ENCODE results near the gene MAPKAPK2. TPM values are rescaled to one million over a fixed set of nuclear protein-coding genes. Genes with fewer than 3 reads are reported as not detected.

Gene MAPKAPK2
- total and polyA plus RNA-seq, 12 donors = 25.3 to 129 (median 85.0) TPM

DNA sequence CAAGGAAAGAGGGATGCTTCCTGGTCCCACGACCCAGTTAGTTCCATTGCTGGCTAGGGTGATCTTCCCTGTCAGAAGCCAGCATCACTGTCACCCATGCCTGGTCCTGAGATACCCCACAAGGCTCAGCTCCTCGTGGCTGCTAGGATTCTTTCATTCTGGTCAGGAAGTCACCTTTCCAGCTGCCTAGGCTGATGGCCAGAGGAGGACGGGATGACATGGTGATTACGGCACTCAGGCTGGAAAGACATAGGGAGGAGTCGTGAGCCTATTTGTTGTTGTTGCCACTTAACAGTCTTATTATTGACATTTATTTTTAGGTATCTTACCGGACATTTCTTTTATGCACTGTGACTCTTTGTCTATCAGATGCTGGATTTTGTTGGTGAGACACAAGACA, 20.0 kb upstream of the MAPKAPK2 start:
- Histone ChIP-seq H3K4me3 (no peak overlapping the region), H3K4me1 (replicated peaks in 1 of 2) (peaks cover 0 to 11% of the 10 kb centered on the region in 2 donors), H3K27ac (no peak overlapping the region), H3K27me3 (no peaks in the 10 kb centered on the region), H3K9me3 (replicated peaks in 1 of 3) (no peaks in the 10 kb centered on the region), H3K36me3 (replicated peaks in 1 of 2) (no peaks in the 10 kb centered on the region)
- intact Hi-C loops (cut with DNase I) = loop anchor here (2.0 to 10.0 kb wide), 2 partner anchors 30 to 180 kb away; partner anchors contain the start of gene DYRK3 (in 1 of the 2)
- 54 to 66% (median 61%) methylated on average over 6 of the region's 6 CpGs for WGBS, 4 donors
- TF ChIP-seq, protein P1, sequence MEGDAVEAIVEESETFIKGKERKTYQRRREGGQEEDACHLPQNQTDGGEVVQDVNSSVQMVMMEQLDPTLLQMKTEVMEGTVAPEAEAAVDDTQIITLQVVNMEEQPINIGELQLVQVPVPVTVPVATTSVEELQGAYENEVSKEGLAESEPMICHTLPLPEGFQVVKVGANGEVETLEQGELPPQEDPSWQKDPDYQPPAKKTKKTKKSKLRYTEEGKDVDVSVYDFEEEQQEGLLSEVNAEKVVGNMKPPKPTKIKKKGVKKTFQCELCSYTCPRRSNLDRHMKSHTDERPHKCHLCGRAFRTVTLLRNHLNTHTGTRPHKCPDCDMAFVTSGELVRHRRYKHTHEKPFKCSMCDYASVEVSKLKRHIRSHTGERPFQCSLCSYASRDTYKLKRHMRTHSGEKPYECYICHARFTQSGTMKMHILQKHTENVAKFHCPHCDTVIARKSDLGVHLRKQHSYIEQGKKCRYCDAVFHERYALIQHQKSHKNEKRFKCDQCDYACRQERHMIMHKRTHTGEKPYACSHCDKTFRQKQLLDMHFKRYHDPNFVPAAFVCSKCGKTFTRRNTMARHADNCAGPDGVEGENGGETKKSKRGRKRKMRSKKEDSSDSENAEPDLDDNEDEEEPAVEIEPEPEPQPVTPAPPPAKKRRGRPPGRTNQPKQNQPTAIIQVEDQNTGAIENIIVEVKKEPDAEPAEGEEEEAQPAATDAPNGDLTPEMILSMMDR (IDR thresholded peaks at IDR 0.05) = no peak
- no peak for TF ChIP-seq POLR2A (IDR thresholded peaks at IDR 0.05)
- DNase-seq = peak in 1 of 7 donors; percentile 39

- no peak for DNase-seq
- WGBS, 4 donors = 83 to 92% (median 86%) methylated on average over 3 of the region's 3 CpGs
- no peak overlapping the region for H3K27ac ChIP-seq
- H3K36me3 ChIP-seq (replicated peaks in 1 of 2) = no peaks in the 10 kb centered on the region
- no peak overlapping the region for H3K4me3 ChIP-seq
- intact Hi-C loops (cut with DNase I) = loop anchor here (10.0 kb wide), 1 partner anchor 181 kb away; no protein-coding TSS in a partner anchor
- no peaks in the 10 kb centered on the region for H3K27me3 ChIP-seq
- peaks cover 0 to 11% of the 10 kb centered on the region in 2 donors for H3K4me1 ChIP-seq (replicated peaks in 1 of 2)
- TF ChIP-seq, protein P1 (IDR thresholded peaks at IDR 0.05) = no peak
- TF ChIP-seq POLR2A (IDR thresholded peaks at IDR 0.05) = no peak
- no peaks in the 10 kb centered on the region for H3K9me3 ChIP-seq (replicated peaks in 1 of 3)
These were observed 18.6 kb upstream of the MAPKAPK2 start for GRCh38 chr1:206666031-206666561.

- WGBS, 4 donors = 77 to 81% (median 79%) methylated on average over 5 of the region's 5 CpGs
- no peak for DNase-seq
- H3K27ac ChIP-seq = no peak overlapping the region
- no peaks in the 10 kb centered on the region for H3K27me3 ChIP-seq
- H3K4me3 ChIP-seq = no peak overlapping the region
- TF ChIP-seq, protein P1 (IDR thresholded peaks at IDR 0.05) = no peak
- TF ChIP-seq POLR2A (IDR thresholded peaks at IDR 0.05) = no peak
- H3K9me3 ChIP-seq (replicated peaks in 1 of 3) = no peaks in the 10 kb centered on the region
- peaks cover 2 to 17% of the 10 kb centered on the region in 2 donors for H3K4me1 ChIP-seq (replicated peaks in 1 of 2)
- intact Hi-C loops (cut with DNase I) = loop anchor here (10.0 kb wide), 1 partner anchor 182 kb away; no protein-coding TSS in a partner anchor
- no peaks in the 10 kb centered on the region for H3K36me3 ChIP-seq (replicated peaks in 1 of 2)
These were observed 17.6 kb upstream of the MAPKAPK2 start for GRCh38 chr1:206666954-206667665.

- intact Hi-C loops (cut with DNase I) = loop anchor here (10.0 kb wide), 1 partner anchor 184 kb away; no protein-coding TSS in a partner anchor
- WGBS, 4 donors = 49 to 77% (median 59%) methylated on average over 2 of the region's 2 CpGs
- H3K27me3 ChIP-seq = no peaks in the 10 kb centered on the region
- peaks cover 9 to 28% of the 10 kb centered on the region in 2 donors for H3K4me1 ChIP-seq (replicated peaks in 1 of 2)
- DNase-seq = no peak
- H3K9me3 ChIP-seq (replicated peaks in 1 of 3) = no peaks in the 10 kb centered on the region
- H3K36me3 ChIP-seq (replicated peaks in 1 of 2) = no peaks in the 10 kb centered on the region
- H3K4me3 ChIP-seq = no peak overlapping the region
- TF ChIP-seq, protein P1 (IDR thresholded peaks at IDR 0.05) = no peak
- TF ChIP-seq POLR2A (IDR thresholded peaks at IDR 0.05) = no peak
- H3K27ac ChIP-seq = no peak overlapping the region
These were observed 16.4 kb upstream of the MAPKAPK2 start for GRCh38 chr1:206668351-206668750.

Data from adrenal gland (tissue), 12 donors.